Panc1 (cell line): ENCODE data around the gene FGD5. TPM values are rescaled to one million over a fixed set of nuclear protein-coding genes. Genes with fewer than 3 reads are reported as not detected.

Experiments
- ATAC-seq: fragments of 200-7000 bp; cut with Tn5 transposase; 2 replicates; pipeline ENCODE4 v1.9.1; 2020; ENCODE audit warnings: mild to moderate bottlenecking, moderate library complexity
- BruUV-seq: library from RNA; stranded (reverse); fragments of 400-500 nt; replicated peaks from 2 replicates; lab custom pipeline; 2021; lab: Mats Ljungman, UMichigan
- CTCF ChIA-PET: fragments of 300-600 bp; sonication (Branson Sonifier 250); formaldehyde crosslinking; loops from one replicate; lab custom pipeline; 2022; ENCODE audit warnings: antibody characterized with exemption; lab: Charles Lee
- POLR2A ChIA-PET: fragments of 300-600 bp; sonication (Branson Sonifier 250); formaldehyde crosslinking; loops from one replicate; lab custom pipeline; 2022; ENCODE audit warnings: antibody characterized with exemption; lab: Charles Lee
- DNase-seq: peaks from one replicate; pipeline ENCODE4 v3.0.0-alpha.2; 2010; ENCODE audit warnings: low read depth, low spot score
- H3K27ac ChIP-seq: 2 replicates; pipeline ENCODE4 v1.5.1; 2011; ENCODE audit warnings: mild to moderate bottlenecking, low read length, inconsistent platforms
- H3K27me3 ChIP-seq: fragments of 200-500 bp; sonication (Bioruptor generic); 2 replicates; pipeline ENCODE4 v1.6.0; 2014; ENCODE audit warnings: low read length, inconsistent platforms; ENCODE audit not compliant: control insufficient read depth, insufficient read depth
- H3K36me3 ChIP-seq: fragments of 200-500 bp; sonication (Bioruptor generic); 2 replicates; pipeline ENCODE4 v1.5.1; 2014; ENCODE audit warnings: inconsistent platforms, mild to moderate bottlenecking, low read length, moderate library complexity; ENCODE audit not compliant: control insufficient read depth, insufficient read depth
- H3K4me1 ChIP-seq: 2 replicates; pipeline ENCODE4 v1.5.1; 2011; ENCODE audit warnings: inconsistent platforms, mild to moderate bottlenecking, low read length, moderate library complexity; ENCODE audit not compliant: control insufficient read depth, insufficient read depth
- H3K4me3 ChIP-seq, 2 experiments: 2 replicates each; pipeline ENCODE4 v1.5.1; 2011 to 2012; ENCODE audit warnings: low read depth in 2 of 2, low read length in 2 of 2, mild to moderate bottlenecking in 2 of 2, inconsistent platforms in 1 of 2, moderate library complexity in 1 of 2
- H3K9me3 ChIP-seq: fragments of 200-500 bp; sonication (Bioruptor generic); 2 replicates; pipeline ENCODE4 v1.5.1; 2014; ENCODE audit warnings: low read depth, mild to moderate bottlenecking, inconsistent platforms, low read length, moderate library complexity; ENCODE audit not compliant: control insufficient read depth, insufficient read depth
- POLR2AphosphoS5 ChIP-seq: IDR thresholded peaks from 2 replicates; pipeline ENCODE4 v1.6.1; 2012; ENCODE audit warnings: mild to moderate bottlenecking, low read depth, low read length, moderate library complexity
- SIN3A ChIP-seq: IDR thresholded peaks from 2 replicates; pipeline ENCODE4 v1.6.1; 2012; ENCODE audit warnings: low read depth, mild to moderate bottlenecking, low read length, moderate library complexity, borderline replicate concordance; ENCODE audit not compliant: insufficient read depth
- TCF7L2 ChIP-seq: IDR thresholded peaks from 2 replicates; pipeline ENCODE4 v1.6.1; 2011; ENCODE audit warnings: mild to moderate bottlenecking, low read depth, low read length, inconsistent platforms
- in situ Hi-C: cut with HindIII; loops from 2 replicates; pipeline ENCODE4 v1.10.0; 2016; ENCODE audit warnings: low sequenced_read_pairs, low pct_unique_long_range_greater_than_20kb
- intact Hi-C: fragments of 100-400 bp; cut with micrococcal nuclease; formaldehyde crosslinking; loops from one replicate; pipeline ENCODE4 v1.10.0; 2022; ENCODE audit not compliant: unreplicated experiment
- total RNA-seq: library from RNA; stranded (reverse); gene quantifications from one replicate; pipeline ENCODE4 v1.2.1, GENCODE V29; 2021; ENCODE audit not compliant: unreplicated experiment
- TF ChIP-seq, protein P1 (sequence below), 2 experiments: IDR thresholded peaks; 2 replicates each; pipeline ENCODE4 v1.6.1; 2011 to 2012; ENCODE audit warnings: low read depth in 2 of 2, control low read depth in 1 of 2, low read length in 1 of 2, mild to moderate bottlenecking in 1 of 2, moderate library complexity in 1 of 2; ENCODE audit not compliant: insufficient read depth in 1 of 2
- TF ChIP-seq, protein P2 (sequence below): fragments of 450-650 bp; IDR thresholded peaks from 2 replicates; pipeline ENCODE4 v1.5.1; 2017; ENCODE audit warnings: mild to moderate bottlenecking

Gene FGD5
- total RNA-seq, 1 experiment from 2014 or later = 0.77 TPM

DNA sequence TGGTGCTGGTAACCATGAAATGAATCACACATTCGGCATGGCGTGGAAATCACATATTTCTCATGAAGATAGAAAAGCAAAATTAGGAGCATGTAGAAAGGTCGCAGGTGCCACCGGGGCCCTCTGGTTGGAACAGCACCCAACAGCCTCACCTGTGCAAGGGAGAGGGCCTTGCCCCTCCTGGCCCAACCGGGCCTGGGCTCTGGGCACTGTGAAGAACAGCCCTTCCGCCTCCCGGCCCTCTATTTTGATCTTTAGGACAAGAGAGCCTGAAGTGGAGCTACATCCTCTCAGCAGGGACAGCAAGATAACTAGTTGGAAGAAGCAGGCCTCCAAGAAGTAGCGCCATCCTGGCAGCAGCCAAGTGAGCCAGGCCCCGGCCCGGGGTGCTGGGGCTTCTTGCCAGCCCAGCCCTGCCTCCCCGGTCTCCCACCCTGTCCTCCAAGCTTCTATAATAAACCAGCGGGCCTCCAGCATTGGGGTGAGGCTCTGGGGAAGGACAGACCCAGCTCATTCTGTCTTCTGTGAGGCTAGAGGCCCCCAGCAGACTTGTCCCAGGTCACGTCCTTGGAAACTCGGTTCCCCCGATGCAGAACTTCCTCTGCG is 46.1 kb upstream of the FGD5 start:
- DNase-seq (no peak), ATAC-seq (no peak)
- Histone ChIP-seq H3K36me3 (no peaks in the 10 kb centered on the region), H3K27ac (no peak overlapping the region), H3K27me3 (no peaks in the 10 kb centered on the region), H3K4me3 (no peak overlapping the region), H3K9me3 (no peaks in the 10 kb centered on the region), H3K4me1 (no peaks in the 10 kb centered on the region)
- no TSS peak for BruUV-seq
- intact Hi-C loops = no loop called here
- TF ChIP-seq TCF7L2 = no peak
- TF ChIP-seq, protein P1, sequence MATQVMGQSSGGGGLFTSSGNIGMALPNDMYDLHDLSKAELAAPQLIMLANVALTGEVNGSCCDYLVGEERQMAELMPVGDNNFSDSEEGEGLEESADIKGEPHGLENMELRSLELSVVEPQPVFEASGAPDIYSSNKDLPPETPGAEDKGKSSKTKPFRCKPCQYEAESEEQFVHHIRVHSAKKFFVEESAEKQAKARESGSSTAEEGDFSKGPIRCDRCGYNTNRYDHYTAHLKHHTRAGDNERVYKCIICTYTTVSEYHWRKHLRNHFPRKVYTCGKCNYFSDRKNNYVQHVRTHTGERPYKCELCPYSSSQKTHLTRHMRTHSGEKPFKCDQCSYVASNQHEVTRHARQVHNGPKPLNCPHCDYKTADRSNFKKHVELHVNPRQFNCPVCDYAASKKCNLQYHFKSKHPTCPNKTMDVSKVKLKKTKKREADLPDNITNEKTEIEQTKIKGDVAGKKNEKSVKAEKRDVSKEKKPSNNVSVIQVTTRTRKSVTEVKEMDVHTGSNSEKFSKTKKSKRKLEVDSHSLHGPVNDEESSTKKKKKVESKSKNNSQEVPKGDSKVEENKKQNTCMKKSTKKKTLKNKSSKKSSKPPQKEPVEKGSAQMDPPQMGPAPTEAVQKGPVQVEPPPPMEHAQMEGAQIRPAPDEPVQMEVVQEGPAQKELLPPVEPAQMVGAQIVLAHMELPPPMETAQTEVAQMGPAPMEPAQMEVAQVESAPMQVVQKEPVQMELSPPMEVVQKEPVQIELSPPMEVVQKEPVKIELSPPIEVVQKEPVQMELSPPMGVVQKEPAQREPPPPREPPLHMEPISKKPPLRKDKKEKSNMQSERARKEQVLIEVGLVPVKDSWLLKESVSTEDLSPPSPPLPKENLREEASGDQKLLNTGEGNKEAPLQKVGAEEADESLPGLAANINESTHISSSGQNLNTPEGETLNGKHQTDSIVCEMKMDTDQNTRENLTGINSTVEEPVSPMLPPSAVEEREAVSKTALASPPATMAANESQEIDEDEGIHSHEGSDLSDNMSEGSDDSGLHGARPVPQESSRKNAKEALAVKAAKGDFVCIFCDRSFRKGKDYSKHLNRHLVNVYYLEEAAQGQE (IDR thresholded peaks at IDR 0.05; ENCODE audit: insufficient read depth in 1 of 2, low read depth in 2 of 2, low read length in 1 of 2) = no peak
- TF ChIP-seq SIN3A = no peak
- TF ChIP-seq, protein P2, sequence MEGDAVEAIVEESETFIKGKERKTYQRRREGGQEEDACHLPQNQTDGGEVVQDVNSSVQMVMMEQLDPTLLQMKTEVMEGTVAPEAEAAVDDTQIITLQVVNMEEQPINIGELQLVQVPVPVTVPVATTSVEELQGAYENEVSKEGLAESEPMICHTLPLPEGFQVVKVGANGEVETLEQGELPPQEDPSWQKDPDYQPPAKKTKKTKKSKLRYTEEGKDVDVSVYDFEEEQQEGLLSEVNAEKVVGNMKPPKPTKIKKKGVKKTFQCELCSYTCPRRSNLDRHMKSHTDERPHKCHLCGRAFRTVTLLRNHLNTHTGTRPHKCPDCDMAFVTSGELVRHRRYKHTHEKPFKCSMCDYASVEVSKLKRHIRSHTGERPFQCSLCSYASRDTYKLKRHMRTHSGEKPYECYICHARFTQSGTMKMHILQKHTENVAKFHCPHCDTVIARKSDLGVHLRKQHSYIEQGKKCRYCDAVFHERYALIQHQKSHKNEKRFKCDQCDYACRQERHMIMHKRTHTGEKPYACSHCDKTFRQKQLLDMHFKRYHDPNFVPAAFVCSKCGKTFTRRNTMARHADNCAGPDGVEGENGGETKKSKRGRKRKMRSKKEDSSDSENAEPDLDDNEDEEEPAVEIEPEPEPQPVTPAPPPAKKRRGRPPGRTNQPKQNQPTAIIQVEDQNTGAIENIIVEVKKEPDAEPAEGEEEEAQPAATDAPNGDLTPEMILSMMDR = no peak
- TF ChIP-seq POLR2AphosphoS5 = no peak
- CTCF ChIA-PET = no interaction called here
- in situ Hi-C loops = no loop called here
- POLR2A ChIA-PET = no interaction called here

DNA sequence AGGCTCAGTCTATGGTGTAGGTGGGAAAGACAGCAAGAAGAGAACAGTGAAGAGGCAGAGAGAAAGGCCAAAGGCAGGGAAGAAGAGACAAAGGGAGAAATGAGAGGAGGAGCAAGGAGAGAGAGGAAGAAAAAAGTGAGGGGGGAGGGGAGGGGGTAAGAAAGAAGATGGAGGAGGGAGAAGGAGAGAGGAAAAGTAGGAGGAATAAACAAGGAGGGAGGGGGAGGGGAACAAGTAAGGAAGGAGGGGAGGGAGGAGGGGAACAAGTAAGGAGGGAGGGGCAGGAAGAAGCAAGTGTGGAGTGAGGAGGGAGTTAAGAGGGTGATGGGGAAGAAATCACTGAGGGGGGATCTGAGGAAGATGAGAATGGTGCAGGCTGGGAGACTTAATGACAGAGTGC is 45.5 kb upstream of the FGD5 start:
- ChIA-PET CTCF (no interaction called here), POLR2A (no interaction called here)
- BruUV-seq = no TSS peak
- Histone ChIP-seq H3K27me3 (no peaks in the 10 kb centered on the region), H3K36me3 (no peaks in the 10 kb centered on the region), H3K4me1 (no peaks in the 10 kb centered on the region), H3K4me3 (no peak overlapping the region), H3K9me3 (no peaks in the 10 kb centered on the region), H3K27ac (no peak overlapping the region)
- in situ Hi-C loops (no loop called here), intact Hi-C loops (no loop called here)
- DNase-seq (no peak), ATAC-seq (no peak)
- no peak for TF ChIP-seq SIN3A
- TF ChIP-seq TCF7L2 = no peak
- TF ChIP-seq, protein P1 (IDR thresholded peaks at IDR 0.05; ENCODE audit: insufficient read depth in 1 of 2, low read depth in 2 of 2, low read length in 1 of 2) = no peak
- TF ChIP-seq, protein P2 = no peak
- no peak for TF ChIP-seq POLR2AphosphoS5
